ENCODE data around the gene HOXA1.
"Not testable (repeated sequence)": the region's sequence is repeated elsewhere in the genome, so short reads cannot be mapped to it uniquely, and the experiment has no call there.

Gene HOXA1

GRCh38 chr7:27046854-27047549 is 48.8 kb downstream of the HOXA1 start:
- no peak overlapping the region for H3K4me3 ChIP-seq (ENCODE audit: low read depth, low read length)
- TF ChIP-seq CTCF (IDR thresholded peaks at IDR 0.05; ENCODE audit: low read depth, low read length, missing control alignments) = no peak
- in situ Hi-C loops (cut with HindIII; ENCODE audit: low sequenced_read_pairs) = no loop called here
- DNase-seq (ENCODE audit: low read depth) = no peak

GRCh38 chr7:27045972-27046371 is 49.8 kb downstream of the HOXA1 start:
- in situ Hi-C loops (cut with HindIII; ENCODE audit: low sequenced_read_pairs); H3K4me3 ChIP-seq (ENCODE audit: low read depth, low read length); DNase-seq (ENCODE audit: low read depth): not testable (repeated sequence)

- DNase-seq (ENCODE audit: low read depth); H3K4me3 ChIP-seq (ENCODE audit: low read depth, low read length); in situ Hi-C loops (cut with HindIII; ENCODE audit: low sequenced_read_pairs): not testable (repeated sequence)
Observed at GRCh38 chr7:27045066-27045465, 50.7 kb downstream of the HOXA1 start.

Measured in astrocyte of the cerebellum (primary cell).